Central memory CD4-positive, alpha-beta T cell (primary cell): ENCODE results near the gene C22orf23.
"Not testable (repeated sequence)": the region's sequence is repeated elsewhere in the genome, so short reads cannot be mapped to it uniquely, and the experiment has no call there.

Experiments used
- DNase-seq: peaks from one replicate; pipeline ENCODE4 v3.0.0; 2022

C22orf23 gene

GRCh38 chr22:37982151-37982785 lies 28.9 kb upstream of the C22orf23 start:
- no peak for DNase-seq

GRCh38 chr22:37981282-37982011 lies 28.0 kb upstream of the C22orf23 start:
- no peak for DNase-seq

- DNase-seq, result no peak
Observed at GRCh38 chr22:37979782-37980181, 26.4 kb upstream of the C22orf23 start.

- DNase-seq, result no peak
Observed at GRCh38 chr22:37976547-37976946, 23.1 kb upstream of the C22orf23 start.

GRCh38 chr22:37976022-37976421 lies 22.6 kb upstream of the C22orf23 start:
- not testable (repeated sequence) for DNase-seq

- no peak for DNase-seq
Observed at GRCh38 chr22:37975153-37975552, 21.8 kb upstream of the C22orf23 start.

- DNase-seq, result no peak
Observed at GRCh38 chr22:37973271-37974170, 20.1 kb upstream of the C22orf23 start.

GRCh38 chr22:37972527-37972926 lies 19.1 kb upstream of the C22orf23 start:
- DNase-seq, result no peak

- no peak for DNase-seq
Observed at GRCh38 chr22:37971475-37972434, 18.4 kb upstream of the C22orf23 start.

- DNase-seq, result no peak
Observed at GRCh38 chr22:37970864-37971263, 17.5 kb upstream of the C22orf23 start.

GRCh38 chr22:37968452-37969251 lies 15.3 kb upstream of the C22orf23 start:
- no peak for DNase-seq

GRCh38 chr22:37967637-37968451 lies 14.4 kb upstream of the C22orf23 start:
- no peak for DNase-seq

- no peak for DNase-seq
Observed at GRCh38 chr22:37967147-37967546, 13.7 kb upstream of the C22orf23 start.

GRCh38 chr22:37965940-37966664 lies 12.7 kb upstream of the C22orf23 start:
- no peak for DNase-seq

- DNase-seq, result no peak
Observed at GRCh38 chr22:37961062-37961461, 7.7 kb upstream of the C22orf23 start.

- DNase-seq, result no peak
Observed at GRCh38 chr22:37959231-37959825, 5.9 kb upstream of the C22orf23 start.

- no peak for DNase-seq
Observed at GRCh38 chr22:37957232-37957631, 3.8 kb upstream of the C22orf23 start.

- not testable (repeated sequence) for DNase-seq
Observed at GRCh38 chr22:37955825-37956397, 2.5 kb upstream of the C22orf23 start.

GRCh38 chr22:37954686-37955085 lies 1.3 kb upstream of the C22orf23 start:
- DNase-seq, result no peak
